Measurements from ENCODE around the gene ZBTB9. TPM values are rescaled to one million over a fixed set of nuclear protein-coding genes. Genes with fewer than 3 reads are reported as not detected.

ZBTB9 gene
- total RNA-seq, 4 donors from 2014 or later, result 4.1 to 5.9 (median 4.6) TPM

GRCh38 chr6:33453393-33454008 is 875 bp upstream of the ZBTB9 start:
- Histone ChIP-seq H3K27me3 (no peaks in the 10 kb centered on the region), H3K4me3 (replicated peaks in 1 of 3) (peak overlapping the region; percentile 21 to 74 (median 70)), H3K9me3 (no peaks in the 10 kb centered on the region), H3K36me3 (peaks cover 0 to 8% of the 10 kb centered on the region in 2 donors), H3K27ac (peak overlapping the region in 2 of 3 donors; percentile 37 to 57), H3K4me1 (peaks cover 0 to 15% of the 10 kb centered on the region in 2 donors)
- 7 to 10% methylated on average over 12 of the region's 12 CpGs for WGBS, 2 donors
- TF ChIP-seq CTCF (IDR thresholded peaks at IDR 0.05) (no peak), POLR2A (IDR thresholded peaks at IDR 0.05) (no peak)
- DNase-seq, result no peak
- intact Hi-C loops (cut with DNase I), result no loop called here

GRCh38 chr6:33455051-33455450 is 675 bp downstream of the ZBTB9 start:
- peaks cover 0 to 15% of the 10 kb centered on the region in 2 donors for H3K4me1 ChIP-seq
- peaks cover 0 to 8% of the 10 kb centered on the region in 2 donors for H3K36me3 ChIP-seq
- H3K27ac ChIP-seq, result no peak overlapping the region
- no peaks in the 10 kb centered on the region for H3K27me3 ChIP-seq
- H3K9me3 ChIP-seq, result no peaks in the 10 kb centered on the region
- intact Hi-C loops (cut with DNase I), result no loop called here
- peak overlapping the region; percentile 21 to 70 (median 61) for H3K4me3 ChIP-seq (replicated peaks in 1 of 3)
- TF ChIP-seq POLR2A (IDR thresholded peaks at IDR 0.05) (no peak), CTCF (IDR thresholded peaks at IDR 0.05) (no peak)
- no peak for DNase-seq
- 40 to 46% methylated on average over 16 of the region's 16 CpGs for WGBS, 2 donors

- no peaks in the 10 kb centered on the region for H3K27me3 ChIP-seq
- H3K4me3 ChIP-seq (replicated peaks in 1 of 3), result no peak overlapping the region
- H3K4me1 ChIP-seq, result peaks cover 0 to 15% of the 10 kb centered on the region in 2 donors
- 93% methylated on average over 9 to 11 of the region's 12 CpGs for WGBS, 2 donors
- H3K9me3 ChIP-seq, result no peaks in the 10 kb centered on the region
- no peak for DNase-seq
- no peak for TF ChIP-seq POLR2A (IDR thresholded peaks at IDR 0.05)
- TF ChIP-seq CTCF (IDR thresholded peaks at IDR 0.05), result no peak
- peaks cover 0 to 8% of the 10 kb centered on the region in 2 donors for H3K36me3 ChIP-seq
- intact Hi-C loops (cut with DNase I), result no loop called here
- H3K27ac ChIP-seq, result no peak overlapping the region
Measured at GRCh38 chr6:33456156-33456555, 1.8 kb downstream of the ZBTB9 start.

- TF ChIP-seq POLR2A (IDR thresholded peaks at IDR 0.05) (no peak), CTCF (IDR thresholded peaks at IDR 0.05) (no peak)
- H3K36me3 ChIP-seq, result peaks cover 0 to 8% of the 10 kb centered on the region in 2 donors
- DNase-seq, result no peak
- H3K4me1 ChIP-seq, result peaks cover 0 to 6% of the 10 kb centered on the region in 2 donors
- H3K4me3 ChIP-seq (replicated peaks in 1 of 3), result no peak overlapping the region
- H3K27me3 ChIP-seq, result no peaks in the 10 kb centered on the region
- no peaks in the 10 kb centered on the region for H3K9me3 ChIP-seq
- intact Hi-C loops (cut with DNase I), result no loop called here
- WGBS, 2 donors, result 73 to 78% methylated on average over 3 of the region's 3 CpGs
- no peak overlapping the region for H3K27ac ChIP-seq
Measured at GRCh38 chr6:33458676-33459075, 4.3 kb downstream of the ZBTB9 start.

- TF ChIP-seq CTCF (IDR thresholded peaks at IDR 0.05) (no peak), POLR2A (IDR thresholded peaks at IDR 0.05) (no peak)
- H3K4me3 ChIP-seq (replicated peaks in 1 of 3), result no peak overlapping the region
- 81 to 100% methylated on average over 2 of the region's 2 CpGs for WGBS, 2 donors
- H3K4me1 ChIP-seq, result peaks cover 0 to 6% of the 10 kb centered on the region in 2 donors
- peaks cover 0 to 8% of the 10 kb centered on the region in 2 donors for H3K36me3 ChIP-seq
- H3K27me3 ChIP-seq, result no peaks in the 10 kb centered on the region
- intact Hi-C loops (cut with DNase I), result no loop called here
- no peak for DNase-seq
- no peaks in the 10 kb centered on the region for H3K9me3 ChIP-seq
- H3K27ac ChIP-seq, result no peak overlapping the region
Measured at GRCh38 chr6:33459226-33459625, 4.8 kb downstream of the ZBTB9 start.

All from thyroid gland (tissue), 4 donors.